HG02798 (cell line): ENCODE results near the gene PBRM1.
"Not testable (repeated sequence)": the region's sequence is repeated elsewhere in the genome, so short reads cannot be mapped to it uniquely, and the experiment has no call there.

Experiments
- ATAC-seq: cut with Tn5 transposase; IDR thresholded peaks from one replicate; pipeline ENCODE4 v1.9.1; 2021; ENCODE audit warnings: mild to moderate bottlenecking; ENCODE audit not compliant: unreplicated experiment, poor library complexity

The PBRM1 gene

DNA sequence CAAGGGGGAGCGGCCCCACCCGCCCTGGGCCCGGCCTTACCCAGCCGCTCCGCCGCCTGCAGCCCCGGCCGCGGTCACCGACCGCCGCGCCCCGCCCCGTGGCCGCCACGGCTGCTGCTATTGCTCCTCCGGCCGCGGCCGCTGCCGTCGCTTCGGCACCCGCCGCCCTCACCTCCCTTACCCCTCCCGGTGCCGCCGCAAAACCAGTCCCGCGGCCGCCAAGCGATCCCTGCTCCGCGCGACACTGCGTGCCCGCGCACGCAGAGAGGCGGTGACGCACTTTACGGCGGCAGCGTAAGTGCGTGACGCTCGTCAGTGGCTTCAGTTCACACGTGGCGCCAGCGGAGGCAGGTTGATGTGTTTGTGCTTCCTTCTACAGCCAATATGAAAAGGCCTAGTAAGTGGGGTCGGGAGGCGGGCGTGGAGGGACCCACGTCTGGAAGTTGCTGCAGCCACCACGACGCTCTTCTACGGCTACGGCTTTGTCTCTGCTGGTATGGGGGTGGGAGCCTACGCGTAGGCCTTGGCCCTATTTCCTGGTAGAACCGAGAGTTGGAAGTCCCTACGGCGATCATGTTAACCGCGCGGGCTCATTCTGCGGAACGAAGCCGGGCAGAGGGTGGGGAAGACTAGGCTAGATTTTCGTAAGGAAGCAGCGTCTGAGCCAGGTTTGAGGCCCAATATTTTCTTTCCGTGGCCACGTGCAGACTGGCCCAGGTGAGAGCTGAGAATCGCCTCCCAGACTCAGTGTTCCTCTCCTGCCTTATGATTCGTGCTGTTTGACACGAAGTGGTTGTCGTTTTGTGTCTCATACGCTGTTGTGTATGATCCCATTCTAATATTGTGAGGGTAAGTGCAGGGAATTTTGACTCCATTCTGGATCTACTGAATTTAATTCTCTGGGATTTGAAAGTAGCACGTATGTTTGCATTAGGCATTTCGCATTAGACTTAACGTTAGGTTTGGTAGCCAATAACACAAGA, at the start of gene PBRM1, which contains the start of gene GNL3:
Gene PBRM1, minus strand, starts transcription at position 205 of the 983 bp plus-strand sequence.
Gene GNL3, plus strand, starts transcription at position 324 of the 983 bp plus-strand sequence. Its CDS starts 61 bp downstream, at position 385.
- peak; percentile 85 for ATAC-seq

GRCh38 chr3:52733256-52733891, 47.7 kb upstream of the PBRM1 start:
- ATAC-seq = no peak

- ATAC-seq = no peak
Measured at GRCh38 chr3:52731590-52731989, 45.9 kb upstream of the PBRM1 start.

DNA sequence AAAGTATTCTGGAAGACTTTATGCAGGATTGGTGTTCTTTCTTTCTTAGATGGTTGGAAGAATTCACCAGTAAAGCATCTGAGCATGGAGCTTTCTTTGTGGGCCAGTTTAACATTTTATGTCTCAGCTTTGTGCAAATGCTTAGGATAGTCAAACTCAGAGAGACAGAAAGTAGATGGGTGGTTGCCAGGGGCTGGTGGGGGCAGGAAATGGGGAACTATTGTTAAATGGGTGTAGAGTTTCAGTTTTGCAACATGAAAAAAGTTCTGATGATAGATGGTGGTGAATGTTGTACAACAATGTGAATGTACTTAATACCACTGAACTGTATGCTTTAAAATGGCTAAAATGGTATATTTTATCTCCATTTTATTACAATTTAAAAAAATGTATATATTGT, 45.0 kb upstream of the PBRM1 start:
- no peak for ATAC-seq

GRCh38 chr3:52728753-52729152, 43.0 kb upstream of the PBRM1 start:
- ATAC-seq = not testable (repeated sequence)

DNA sequence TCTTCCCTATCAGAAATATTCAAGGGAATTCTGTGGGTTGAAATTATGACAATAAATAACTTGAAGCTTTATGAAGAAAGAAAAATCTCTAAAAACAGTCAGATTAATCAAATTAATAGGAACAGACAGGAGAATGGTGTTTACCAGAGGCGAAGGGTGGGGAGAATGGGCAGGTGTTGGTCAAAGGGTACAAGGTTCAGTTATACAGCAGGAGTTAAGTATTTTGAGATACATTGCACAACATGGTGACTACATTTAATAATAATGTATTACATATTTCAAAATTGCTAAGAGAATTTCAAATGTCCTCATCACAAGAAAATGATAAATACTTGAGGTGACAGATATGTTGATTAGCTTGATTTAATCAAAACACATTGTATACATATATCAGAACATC, 38.8 kb upstream of the PBRM1 start:
- no peak for ATAC-seq

GRCh38 chr3:52723935-52724334, 38.2 kb upstream of the PBRM1 start:
- no peak for ATAC-seq

DNA sequence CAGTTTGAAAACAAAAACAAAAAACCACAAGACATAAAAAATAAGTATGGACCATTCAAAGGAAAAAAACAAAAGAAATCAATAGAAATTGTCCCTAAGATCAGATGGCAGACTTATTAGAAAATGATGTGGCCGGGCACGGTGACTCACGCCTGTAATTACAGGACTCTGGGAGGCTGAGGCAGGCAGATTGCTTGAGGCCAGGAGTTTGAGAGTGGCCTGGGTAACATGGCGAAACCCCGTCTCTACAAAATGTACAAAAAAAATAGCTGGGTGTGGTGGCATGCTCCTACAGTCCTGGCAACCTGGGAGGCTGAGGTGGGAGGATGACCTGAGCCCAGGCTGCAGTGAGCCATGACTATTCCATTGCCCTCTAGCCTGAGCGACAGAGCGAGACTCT, 36.8 kb upstream of the PBRM1 start:
- no peak for ATAC-seq

GRCh38 chr3:52721730-52722008, 36.0 kb upstream of the PBRM1 start:
- no peak for ATAC-seq

DNA sequence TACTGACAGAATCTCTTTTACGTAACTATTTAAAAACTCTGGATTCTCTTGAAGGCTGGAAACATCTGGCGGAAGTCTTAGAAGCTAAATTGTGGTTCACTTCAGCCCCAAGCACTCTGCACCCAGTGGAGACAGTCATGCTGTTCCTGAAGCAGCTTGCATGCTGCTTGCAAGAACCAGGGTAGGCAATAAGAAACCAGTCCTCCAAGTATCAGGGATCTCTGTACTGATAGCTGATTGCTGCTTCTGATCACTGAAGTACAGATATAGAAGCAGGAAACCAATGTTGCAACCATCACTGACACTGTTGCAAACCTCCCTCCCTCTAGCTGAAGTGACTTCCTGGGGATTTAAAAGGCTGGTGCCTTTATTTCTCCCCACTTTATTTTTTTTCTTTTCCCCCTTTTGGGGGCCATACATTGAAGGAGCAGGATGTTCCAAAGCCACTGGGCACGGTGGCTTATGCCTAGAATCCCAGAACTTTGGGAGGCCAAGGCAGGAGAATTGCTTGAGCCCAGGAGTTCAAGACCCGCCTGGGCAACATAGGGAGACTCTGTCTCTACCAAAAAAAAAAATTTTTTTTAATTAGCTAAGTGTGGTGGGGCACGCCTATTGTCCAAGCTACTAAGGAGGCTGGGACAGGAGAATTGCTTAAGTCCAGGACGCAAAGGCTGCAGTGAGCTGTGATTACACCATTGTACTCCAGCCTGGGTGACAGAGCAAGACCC, 35.5 kb upstream of the PBRM1 start:
- no peak for ATAC-seq

DNA sequence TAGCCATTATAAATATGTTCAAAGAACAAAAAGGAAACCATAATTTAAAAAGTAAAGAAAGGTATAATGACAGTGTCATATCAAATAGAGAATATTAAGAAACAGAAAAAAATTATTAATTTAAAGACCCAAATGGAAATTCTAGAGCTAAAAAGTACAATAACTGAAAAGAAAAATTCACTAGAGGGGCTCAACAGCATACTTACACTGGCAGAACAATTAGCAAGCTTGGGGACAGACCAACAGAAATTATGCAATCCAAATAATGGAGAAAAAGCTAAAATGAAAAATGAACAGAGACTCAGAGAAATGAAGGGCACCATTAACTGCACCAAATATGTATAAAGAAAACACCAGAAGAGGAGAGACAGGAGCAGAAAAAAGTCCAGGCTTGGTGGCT, 33.9 kb upstream of the PBRM1 start:
- no peak for ATAC-seq

DNA sequence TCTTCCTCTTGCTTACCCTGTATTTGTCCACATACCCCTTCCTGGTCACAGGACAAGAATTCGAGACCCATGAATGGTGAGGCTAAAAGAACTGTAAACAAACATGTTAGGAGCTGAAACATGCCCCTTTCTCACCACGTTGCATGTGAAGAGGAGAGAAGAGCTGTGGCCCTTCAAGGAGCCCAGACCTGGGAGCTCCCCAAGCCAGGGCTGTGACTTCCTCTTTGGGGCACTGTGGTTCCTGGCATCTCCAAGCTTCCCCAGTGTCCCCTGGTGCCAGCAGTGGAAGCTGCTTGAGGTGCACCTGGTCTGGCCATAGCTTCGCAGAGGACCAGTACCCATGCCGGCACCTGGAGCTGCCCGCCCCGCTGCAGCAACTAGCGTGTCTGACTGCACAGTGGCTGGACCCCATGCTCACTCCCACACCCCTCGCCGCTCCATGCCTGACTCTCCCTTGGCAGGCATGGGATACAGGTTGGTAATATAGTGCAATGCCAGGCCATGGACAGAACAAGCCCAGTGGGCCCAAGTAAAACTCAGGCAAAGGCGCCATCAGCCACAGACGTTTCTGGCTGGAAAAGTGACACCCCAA, 30.1 kb upstream of the PBRM1 start:
- ATAC-seq = no peak

GRCh38 chr3:52714335-52715302, 28.9 kb upstream of the PBRM1 start:
- no peak for ATAC-seq

GRCh38 chr3:52712291-52713212, 26.8 kb upstream of the PBRM1 start:
- no peak for ATAC-seq

- peak; percentile 23 for ATAC-seq
Measured at GRCh38 chr3:52710512-52710911, 24.8 kb upstream of the PBRM1 start.

GRCh38 chr3:52707585-52707984, 21.9 kb upstream of the PBRM1 start:
- no peak for ATAC-seq

DNA sequence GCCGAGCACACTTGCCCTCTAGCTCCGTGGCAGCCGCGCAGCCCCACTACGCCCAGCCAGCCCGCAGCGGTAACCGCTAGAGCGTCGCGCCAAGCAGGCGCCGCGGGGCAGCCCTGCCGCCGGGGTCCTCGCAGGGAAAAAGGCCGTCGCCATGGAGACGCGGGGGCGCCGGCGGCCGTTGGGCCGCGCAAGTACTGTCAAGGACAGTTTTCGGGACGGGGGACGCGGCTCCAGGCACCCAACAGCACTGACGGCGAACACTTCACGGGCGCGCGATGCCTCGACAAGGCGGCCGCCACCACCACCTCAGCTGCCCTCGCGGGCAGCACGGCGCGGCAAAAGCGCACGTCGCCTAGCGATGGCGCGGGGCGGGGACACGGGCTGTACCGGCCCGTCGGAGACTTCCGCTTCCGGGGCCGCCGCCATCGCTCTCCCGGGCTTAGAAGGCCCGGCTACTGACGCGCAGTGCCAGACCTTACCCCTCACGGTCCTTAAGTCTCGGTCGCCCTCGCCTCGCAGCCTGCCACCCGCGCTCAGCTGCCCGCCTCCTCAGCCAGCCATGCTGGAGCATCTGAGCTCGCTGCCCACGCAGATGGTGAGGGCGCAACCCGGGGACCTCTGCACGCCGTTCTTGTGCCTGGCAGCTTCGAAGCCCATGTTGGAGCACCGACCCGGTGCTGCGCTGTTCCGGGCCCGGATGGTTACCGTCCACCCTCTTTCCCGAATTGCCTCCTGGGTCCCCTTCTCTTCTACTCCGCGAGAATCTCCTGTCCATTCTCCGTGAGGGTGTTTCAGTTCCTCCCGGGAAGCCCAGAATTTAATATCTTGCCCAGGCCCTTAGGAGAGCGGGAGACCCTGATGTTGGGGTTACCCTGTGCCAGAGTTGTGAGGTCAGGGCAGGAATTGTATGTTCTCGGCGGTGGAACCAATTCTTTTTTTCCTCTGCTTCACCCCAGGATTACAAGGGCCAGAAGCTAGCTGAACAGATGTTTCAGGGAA, 20.3 kb upstream of the PBRM1 start, which contains the start of the genes GLT8D1 and SPCS1:
Gene GLT8D1, minus strand, starts transcription at position 104 of the 999 bp plus-strand sequence. CDS start 5,331 bp downstream, outside the sequence.
Gene SPCS1, plus strand, starts transcription at position 419 of the 999 bp plus-strand sequence. Its CDS starts 141 bp downstream, at position 560.
- peak; percentile 83 for ATAC-seq
